Measurements from ENCODE around the gene CHRDL2. TPM values are rescaled to one million over a fixed set of nuclear protein-coding genes. Genes with fewer than 3 reads are reported as not detected.

CHRDL2 gene
- total and polyA plus RNA-seq, 2 donors (not counting 3 experiments of a cell fraction or from before 2014, with no cell fraction given): not detected

GRCh38 chr11:74691755-74692154, 39.5 kb downstream of the CHRDL2 start:
- Histone ChIP-seq H3K27me3 (ENCODE audit: control insufficient read depth in 2 of 2, insufficient read depth in 2 of 2, low read length in 2 of 2) (peaks cover 5 to 14% of the 10 kb centered on the region in 2 experiments), H4K20me1 (replicated peaks; ENCODE audit: control insufficient read depth, extremely low read depth, insufficient read depth, low read length) (no peaks in the 10 kb centered on the region), H3K4me1 (ENCODE audit: control insufficient read depth, extremely low read depth, insufficient read depth, low read length) (peaks cover 4% of the 10 kb centered on the region), H3K9me3 (replicated peaks; ENCODE audit: control insufficient read depth, insufficient read depth, low read length) (no peaks in the 10 kb centered on the region), H3K9ac (replicated peaks; ENCODE audit: extremely low read depth, insufficient read depth, low read length) (no peak overlapping the region), H3K9me1 (replicated peaks; ENCODE audit: control insufficient read depth, extremely low read depth, insufficient read depth, low read length) (no peaks in the 10 kb centered on the region), H3K27ac (ENCODE audit: insufficient read depth, low read depth, low read length) (no peak overlapping the region), H2AFZ (ENCODE audit: low read depth, low read length) (no peak overlapping the region), H3K79me2 (ENCODE audit: control insufficient read depth, insufficient read depth, low read length) (no peaks in the 10 kb centered on the region), H3K4me2 (ENCODE audit: insufficient read depth, low read length) (no peak overlapping the region), H3K4me3 (replicated peaks in 1 of 3; ENCODE audit: insufficient read depth in 1 of 3, low read depth in 1 of 3, low read length in 3 of 3) (no peak overlapping the region), H3K36me3 (ENCODE audit: control insufficient read depth in 2 of 2, extremely low read depth in 1 of 2, insufficient read depth in 2 of 2, low read length in 2 of 2) (no peaks in the 10 kb centered on the region)
- ChIA-PET POLR2A (no interaction called here), CTCF (interaction anchor here (0.7 to 2.0 kb wide), 3 partner anchors 9 to 11 kb away, joined by 3 to 8 read pairs (median 5); no protein-coding TSS in a partner anchor)
- dilution Hi-C loops (cut with MboI; ENCODE audit: extremely low pct_ligation_motif_present, low sequenced_read_pairs): no loop called here
- intact Hi-C loops (cut with micrococcal nuclease): no loop called here
- FAIRE-seq (no peak), DNase-seq (ENCODE audit: low read depth, low spot score) (no peak)
- no TSS peak for BruUV-seq (replicated peaks)
- TF ChIP-seq CTCF (IDR thresholded peaks at IDR 0.05; ENCODE audit: extremely low read depth in 1 of 2, insufficient read depth in 1 of 2, low read depth in 1 of 2, low read length in 2 of 2) (no peak), EZH2 (IDR thresholded peaks at IDR 0.05; ENCODE audit: borderline replicate concordance, low read depth, low read length, severe bottlenecking) (no peak), MYC (IDR thresholded peaks at IDR 0.05; ENCODE audit: low read depth, low read length) (no peak), JUN (IDR thresholded peaks at IDR 0.05; ENCODE audit: borderline replicate concordance, insufficient read depth, insufficient read length, low read depth) (no peak), GATA2 (IDR thresholded peaks at IDR 0.05; ENCODE audit: insufficient read depth, insufficient read length, low read depth, low read length) (no peak), FOS (IDR thresholded peaks at IDR 0.05; ENCODE audit: borderline replicate concordance, insufficient read depth, low read length) (no peak)
